ENCODE results near the gene FGD5. TPM values are rescaled to one million over a fixed set of nuclear protein-coding genes. Genes with fewer than 3 reads are reported as not detected.

The FGD5 gene
- total RNA-seq, 1 donor, result under 0.01 TPM

DNA sequence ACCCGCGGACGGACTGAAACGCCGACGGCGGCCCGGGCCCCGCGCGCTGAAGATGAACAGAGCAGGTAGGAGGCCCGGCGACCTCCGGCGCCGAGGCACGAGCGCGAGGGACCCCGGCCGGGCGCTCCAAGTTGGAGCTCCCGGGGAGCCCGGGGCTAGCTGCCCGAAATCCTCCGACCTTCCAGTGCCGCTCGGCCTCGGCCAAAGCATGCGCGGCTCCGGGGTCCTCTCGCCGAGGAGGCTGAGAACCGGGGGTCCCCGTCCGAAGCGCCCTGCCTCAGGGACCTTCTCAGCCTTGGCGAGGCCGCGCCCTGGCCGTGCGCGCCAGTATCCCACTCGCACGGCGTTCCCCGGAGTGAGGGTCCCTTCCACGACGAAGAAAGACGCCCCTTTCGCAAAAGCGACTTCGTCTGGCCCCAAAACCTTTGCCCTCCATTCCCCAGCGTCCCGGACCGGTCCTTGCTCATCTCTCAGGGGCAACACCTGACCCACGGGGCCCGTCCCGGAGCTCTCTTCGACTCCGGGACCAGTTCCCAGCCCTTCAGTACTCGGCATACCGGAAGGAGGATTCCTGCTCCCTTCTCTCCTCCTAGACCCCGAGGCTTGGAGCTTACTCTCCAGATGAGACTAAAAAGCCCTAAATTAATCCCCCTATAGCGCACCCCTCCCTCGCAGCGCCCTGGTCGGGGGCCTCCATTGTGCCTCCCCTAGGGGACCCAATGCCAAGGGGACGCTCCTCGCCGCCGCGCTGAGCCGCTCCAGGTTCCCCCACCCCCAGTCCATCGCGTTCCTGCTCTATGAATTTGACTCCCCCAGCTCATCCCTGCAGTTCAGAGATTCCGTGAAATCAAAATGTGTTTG is 7.7 kb upstream of the FGD5 start:
- H3K4me3 ChIP-seq (ENCODE audit: low read depth, low read length), result peak overlapping the region; percentile 23
- TF ChIP-seq CTCF (IDR thresholded peaks at IDR 0.05; ENCODE audit: insufficient read depth, low read depth, low read length), result no peak
- no peak for DNase-seq (ENCODE audit: low read depth)

- no peak for TF ChIP-seq CTCF (IDR thresholded peaks at IDR 0.05; ENCODE audit: insufficient read depth, low read depth, low read length)
- DNase-seq (ENCODE audit: low read depth), result no peak
- peak overlapping the region; percentile 23 for H3K4me3 ChIP-seq (ENCODE audit: low read depth, low read length)
Measured at GRCh38 chr3:14811684-14812083, 7.1 kb upstream of the FGD5 start.

DNA sequence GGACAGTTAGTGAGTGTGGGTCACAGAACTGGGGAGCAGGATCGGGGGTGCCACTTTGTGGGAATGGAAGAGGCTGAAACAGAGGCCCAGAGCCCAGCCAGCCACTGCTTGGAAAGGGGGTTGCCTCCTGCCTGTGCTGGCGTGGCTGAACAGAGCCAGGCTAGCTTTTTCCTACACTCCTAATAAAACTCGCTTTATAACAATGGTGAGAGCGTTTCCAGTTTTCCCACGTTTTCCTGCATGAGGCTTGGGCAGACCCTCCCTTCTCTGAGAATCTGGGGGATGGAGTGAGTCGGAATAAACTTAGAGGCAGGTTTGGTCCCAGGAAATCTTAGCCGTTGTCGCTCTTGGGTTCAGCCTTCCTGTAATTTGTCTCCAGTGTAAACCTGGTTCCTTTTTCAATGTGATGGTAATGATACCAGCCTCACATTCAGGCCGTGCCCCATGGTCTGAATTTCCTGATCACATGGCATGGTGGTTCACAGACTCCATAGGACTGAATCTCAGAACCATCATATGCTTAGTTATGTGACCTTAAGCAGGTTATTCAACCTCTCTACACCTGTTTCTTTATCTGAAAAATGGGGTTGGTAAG is 6.5 kb upstream of the FGD5 start:
- H3K4me3 ChIP-seq (ENCODE audit: low read depth, low read length), result no peak overlapping the region
- no peak for TF ChIP-seq CTCF (IDR thresholded peaks at IDR 0.05; ENCODE audit: insufficient read depth, low read depth, low read length)
- DNase-seq (ENCODE audit: low read depth), result no peak

DNA sequence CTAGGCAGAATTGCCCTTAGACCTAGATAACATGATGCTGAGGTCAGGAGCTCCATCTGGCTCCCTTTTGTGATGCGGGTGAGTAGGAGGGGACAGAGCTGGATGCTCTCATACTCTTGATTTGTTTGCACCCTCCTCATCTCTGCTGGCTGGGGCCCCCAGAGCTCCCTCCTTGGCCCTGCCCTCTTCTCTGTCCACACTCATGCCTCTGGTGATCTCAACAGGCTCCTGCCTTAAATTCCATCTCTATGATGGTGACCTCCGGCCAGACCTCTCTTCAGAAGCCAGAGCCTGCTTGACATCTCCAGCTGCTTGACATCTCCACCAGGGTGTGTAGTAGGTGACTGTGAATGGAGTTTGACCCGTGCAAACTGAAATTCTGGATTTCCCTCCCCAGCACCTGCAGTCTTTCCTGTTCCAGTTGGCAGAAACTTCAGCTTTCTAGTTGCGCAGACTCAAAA is 4.3 kb upstream of the FGD5 start:
- no peak for DNase-seq (ENCODE audit: low read depth)
- no peak overlapping the region for H3K4me3 ChIP-seq (ENCODE audit: low read depth, low read length)
- TF ChIP-seq CTCF (IDR thresholded peaks at IDR 0.05; ENCODE audit: insufficient read depth, low read depth, low read length), result no peak

- H3K4me3 ChIP-seq (ENCODE audit: low read depth, low read length), result no peak overlapping the region
- no peak for TF ChIP-seq CTCF (IDR thresholded peaks at IDR 0.05; ENCODE audit: insufficient read depth, low read depth, low read length)
- DNase-seq (ENCODE audit: low read depth), result no peak
Measured at GRCh38 chr3:14816359-14816758, 2.4 kb upstream of the FGD5 start.

DNA sequence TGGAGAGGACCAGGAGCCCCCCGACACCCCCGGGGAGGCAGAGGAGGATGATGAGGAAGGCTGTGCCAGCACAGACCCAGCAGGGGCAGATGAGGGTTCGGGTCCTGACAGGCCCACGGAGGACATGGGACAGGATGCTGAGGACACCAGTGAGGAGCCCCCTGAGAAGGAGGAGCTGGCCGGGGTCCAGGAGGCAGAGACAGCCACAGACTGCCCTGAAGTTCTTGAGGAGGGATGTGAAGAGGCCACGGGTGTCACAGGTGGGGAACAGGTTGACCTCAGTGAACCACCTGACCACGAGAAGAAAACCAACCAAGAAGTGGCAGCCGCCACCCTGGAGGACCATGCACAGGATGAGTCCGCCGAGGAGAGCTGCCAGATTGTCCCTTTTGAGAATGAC is 909 bp downstream of the FGD5 start:
- no peak for DNase-seq (ENCODE audit: low read depth)
- TF ChIP-seq CTCF (IDR thresholded peaks at IDR 0.05; ENCODE audit: insufficient read depth, low read depth, low read length), result no peak

More for the DNA sequence above, 909 bp downstream of the FGD5 start:
- no peak overlapping the region for H3K4me3 ChIP-seq (ENCODE audit: low read depth, low read length)

All from fibroblast of villous mesenchyme (primary cell).